ENCODE data around the gene MFN1.

MFN1 gene

GRCh38 chr3:179428876-179429548 is 81.5 kb downstream of the MFN1 start:
- no peaks in the 10 kb centered on the region for H3K9me3 ChIP-seq (ENCODE audit: control insufficient read depth, low read length)
- H3K27ac ChIP-seq (ENCODE audit: insufficient read depth, low read depth, low read length, poor library complexity, severe bottlenecking), result no peak overlapping the region
- H3K36me3 ChIP-seq (ENCODE audit: control insufficient read depth, insufficient read depth, low read length), result no peaks in the 10 kb centered on the region
- H3K4me3 ChIP-seq (ENCODE audit: insufficient read depth, low read depth, low read length), result no peak overlapping the region
- no peaks in the 10 kb centered on the region for H3K27me3 ChIP-seq (ENCODE audit: control insufficient read depth, insufficient read depth, low read length, poor library complexity, severe bottlenecking)
- no peaks in the 10 kb centered on the region for H3K4me1 ChIP-seq (ENCODE audit: control insufficient read depth, insufficient read depth, low read length)
- WGBS, 2 experiments, result 93 to 94% methylated on average over 8 of the region's 8 CpGs

GRCh38 chr3:179430277-179430870 is 82.9 kb downstream of the MFN1 start:
- WGBS, 2 experiments, result 89 to 97% methylated on average over 2 of the region's 2 CpGs
- Histone ChIP-seq H3K27ac (ENCODE audit: insufficient read depth, low read depth, low read length, poor library complexity, severe bottlenecking) (no peak overlapping the region), H3K27me3 (ENCODE audit: control insufficient read depth, insufficient read depth, low read length, poor library complexity, severe bottlenecking) (no peaks in the 10 kb centered on the region), H3K9me3 (ENCODE audit: control insufficient read depth, low read length) (no peaks in the 10 kb centered on the region), H3K36me3 (ENCODE audit: control insufficient read depth, insufficient read depth, low read length) (no peaks in the 10 kb centered on the region), H3K4me3 (ENCODE audit: insufficient read depth, low read depth, low read length) (no peak overlapping the region), H3K4me1 (ENCODE audit: control insufficient read depth, insufficient read depth, low read length) (no peaks in the 10 kb centered on the region)

GRCh38 chr3:179432021-179432420 is 84.5 kb downstream of the MFN1 start:
- H3K9me3 ChIP-seq (ENCODE audit: control insufficient read depth, low read length), result no peaks in the 10 kb centered on the region
- H3K27me3 ChIP-seq (ENCODE audit: control insufficient read depth, insufficient read depth, low read length, poor library complexity, severe bottlenecking), result no peaks in the 10 kb centered on the region
- H3K4me3 ChIP-seq (ENCODE audit: insufficient read depth, low read depth, low read length), result no peak overlapping the region
- WGBS, 2 experiments, result 88 to 96% methylated on average over 3 of the region's 3 CpGs
- H3K27ac ChIP-seq (ENCODE audit: insufficient read depth, low read depth, low read length, poor library complexity, severe bottlenecking), result no peak overlapping the region
- no peaks in the 10 kb centered on the region for H3K4me1 ChIP-seq (ENCODE audit: control insufficient read depth, insufficient read depth, low read length)
- no peaks in the 10 kb centered on the region for H3K36me3 ChIP-seq (ENCODE audit: control insufficient read depth, insufficient read depth, low read length)

GRCh38 chr3:179432451-179432850 is 84.9 kb downstream of the MFN1 start:
- Histone ChIP-seq H3K27ac (ENCODE audit: insufficient read depth, low read depth, low read length, poor library complexity, severe bottlenecking) (no peak overlapping the region), H3K27me3 (ENCODE audit: control insufficient read depth, insufficient read depth, low read length, poor library complexity, severe bottlenecking) (no peaks in the 10 kb centered on the region), H3K36me3 (ENCODE audit: control insufficient read depth, insufficient read depth, low read length) (no peaks in the 10 kb centered on the region), H3K4me1 (ENCODE audit: control insufficient read depth, insufficient read depth, low read length) (no peaks in the 10 kb centered on the region), H3K4me3 (ENCODE audit: insufficient read depth, low read depth, low read length) (no peak overlapping the region), H3K9me3 (ENCODE audit: control insufficient read depth, low read length) (no peaks in the 10 kb centered on the region)
- WGBS, 2 experiments, result 100% methylated on average over 1 of the region's 1 CpG

- H3K9me3 ChIP-seq (ENCODE audit: control insufficient read depth, low read length), result no peaks in the 10 kb centered on the region
- WGBS, 2 experiments, result 85 to 97% methylated on average over 2 to 3 of the region's 3 CpGs
- no peaks in the 10 kb centered on the region for H3K4me1 ChIP-seq (ENCODE audit: control insufficient read depth, insufficient read depth, low read length)
- H3K36me3 ChIP-seq (ENCODE audit: control insufficient read depth, insufficient read depth, low read length), result no peaks in the 10 kb centered on the region
- no peaks in the 10 kb centered on the region for H3K27me3 ChIP-seq (ENCODE audit: control insufficient read depth, insufficient read depth, low read length, poor library complexity, severe bottlenecking)
- no peak overlapping the region for H3K27ac ChIP-seq (ENCODE audit: insufficient read depth, low read depth, low read length, poor library complexity, severe bottlenecking)
- H3K4me3 ChIP-seq (ENCODE audit: insufficient read depth, low read depth, low read length), result no peak overlapping the region
These were observed 89.0 kb downstream of the MFN1 start for GRCh38 chr3:179436517-179436916.

GRCh38 chr3:179438841-179439240 is 91.3 kb downstream of the MFN1 start:
- H3K4me1 ChIP-seq (ENCODE audit: control insufficient read depth, insufficient read depth, low read length), result no peaks in the 10 kb centered on the region
- H3K4me3 ChIP-seq (ENCODE audit: insufficient read depth, low read depth, low read length), result no peak overlapping the region
- H3K36me3 ChIP-seq (ENCODE audit: control insufficient read depth, insufficient read depth, low read length), result no peaks in the 10 kb centered on the region
- H3K27me3 ChIP-seq (ENCODE audit: control insufficient read depth, insufficient read depth, low read length, poor library complexity, severe bottlenecking), result no peaks in the 10 kb centered on the region
- no peaks in the 10 kb centered on the region for H3K9me3 ChIP-seq (ENCODE audit: control insufficient read depth, low read length)
- WGBS, 2 experiments, result 51 to 56% methylated on average over 5 of the region's 5 CpGs
- no peak overlapping the region for H3K27ac ChIP-seq (ENCODE audit: insufficient read depth, low read depth, low read length, poor library complexity, severe bottlenecking)

Data from ectodermal cell (in vitro differentiated cells).